ENCODE data around the gene PADI2.

The PADI2 gene

GRCh38 chr1:17119076-17119772 is at the start of gene PADI2:
PADI2 (minus strand) TSS chr1:17119451; CDS start chr1:17119371, 80 bp downstream.
- no peak for FAIRE-seq

- no peak for FAIRE-seq
Measured at GRCh38 chr1:17168091-17168876, 49.0 kb upstream of the PADI2 start.

DNA sequence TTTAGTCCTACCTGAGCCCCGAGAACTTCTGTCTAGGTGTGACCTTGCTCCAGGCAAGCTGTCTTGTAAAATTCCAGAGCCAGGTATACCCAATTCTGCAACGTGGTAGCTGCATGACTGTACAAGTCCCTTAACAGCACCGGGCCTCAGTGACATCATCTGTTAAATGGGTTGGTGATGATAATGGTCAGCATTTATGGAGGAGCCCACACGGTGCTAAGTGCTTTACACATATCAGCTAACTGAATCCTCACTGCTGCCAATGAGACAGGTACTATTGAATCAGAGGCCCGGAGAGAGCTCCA is 48.5 kb upstream of the PADI2 start:
- FAIRE-seq: no peak

- no peak for FAIRE-seq
Measured at GRCh38 chr1:17167041-17167785, 48.0 kb upstream of the PADI2 start.

DNA sequence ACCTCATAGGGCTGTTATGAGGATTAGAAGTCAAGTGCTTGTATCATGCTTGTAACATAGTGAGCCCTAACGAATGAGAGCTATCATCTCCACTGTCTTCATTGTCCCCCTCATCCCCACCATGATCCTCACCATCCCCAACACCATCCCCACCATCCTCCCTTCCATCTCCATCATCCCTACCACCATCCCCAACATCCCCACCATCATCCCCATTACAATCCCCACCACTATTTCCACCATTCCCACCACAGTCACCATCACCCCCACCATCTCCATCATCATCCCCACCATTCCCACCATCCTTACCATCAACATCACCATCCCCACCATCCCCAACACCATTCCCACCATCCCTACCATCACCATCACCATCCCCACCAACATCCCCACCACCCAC is 46.6 kb upstream of the PADI2 start:
- no peak for FAIRE-seq

DNA sequence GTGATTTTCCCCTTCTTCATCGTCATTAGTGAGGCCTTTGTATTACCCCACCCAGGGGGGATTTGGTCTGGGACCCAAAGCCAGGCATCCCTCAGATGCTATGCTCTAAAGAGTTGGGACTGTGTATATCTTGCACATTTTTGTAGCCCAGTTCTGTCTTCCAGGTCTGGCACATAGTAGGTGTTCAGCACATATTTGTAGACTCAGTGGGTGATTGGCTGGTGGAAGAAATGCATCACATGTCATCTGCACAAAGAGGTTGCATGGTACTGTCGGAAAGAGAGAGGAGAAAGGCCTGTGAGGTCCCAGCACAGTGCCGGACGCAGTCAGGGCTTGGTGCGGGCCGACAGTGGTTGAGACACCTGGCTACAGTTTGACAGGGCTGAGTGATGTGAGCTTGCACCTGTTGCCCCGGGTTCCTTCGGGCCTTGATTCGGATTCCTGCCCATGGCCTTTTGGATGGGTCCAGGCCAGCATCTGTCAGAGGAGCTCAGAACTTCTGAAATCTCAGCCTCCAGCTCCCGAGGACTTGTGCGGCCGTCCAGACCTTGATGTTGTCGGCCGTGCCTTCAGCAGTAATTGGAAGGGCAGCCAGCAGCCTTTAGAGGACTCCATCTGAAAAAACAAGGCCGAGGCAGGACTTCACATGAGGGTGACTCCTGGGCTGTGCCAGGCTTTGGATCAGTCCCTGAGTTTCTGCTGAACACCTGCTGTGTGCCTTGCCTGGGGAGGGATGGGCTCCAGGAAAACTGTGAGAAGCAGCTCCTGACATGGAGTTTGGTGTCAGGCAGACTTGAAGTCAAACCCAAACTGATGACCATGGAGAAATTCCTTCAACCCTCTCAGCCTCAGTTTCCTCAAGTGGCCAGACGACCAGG is 44.8 kb upstream of the PADI2 start:
- no peak for FAIRE-seq

DNA sequence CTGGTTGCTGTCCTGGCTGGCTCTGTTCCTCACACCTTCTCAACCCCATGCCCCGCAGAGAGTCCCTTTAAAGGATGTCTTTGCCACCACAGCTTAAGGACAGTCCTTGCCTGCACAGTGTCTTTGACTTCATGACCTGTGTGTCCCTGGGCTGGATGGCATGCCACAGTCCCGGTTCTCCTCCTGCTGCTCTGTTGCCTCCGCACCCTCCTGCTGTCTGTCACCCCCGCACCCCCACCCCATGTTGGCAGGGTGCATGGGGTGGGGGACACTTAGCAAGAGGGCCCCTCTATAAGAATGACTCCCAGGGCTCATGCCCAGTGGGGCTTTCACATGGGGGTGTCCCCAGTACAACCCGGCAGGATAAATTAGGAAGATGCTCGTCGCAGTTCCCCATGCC is 44.1 kb upstream of the PADI2 start:
- FAIRE-seq: no peak

- FAIRE-seq: no peak
Measured at GRCh38 chr1:17162941-17163340, 43.7 kb upstream of the PADI2 start.

- no peak for FAIRE-seq
Measured at GRCh38 chr1:17161926-17162800, 42.9 kb upstream of the PADI2 start.

DNA sequence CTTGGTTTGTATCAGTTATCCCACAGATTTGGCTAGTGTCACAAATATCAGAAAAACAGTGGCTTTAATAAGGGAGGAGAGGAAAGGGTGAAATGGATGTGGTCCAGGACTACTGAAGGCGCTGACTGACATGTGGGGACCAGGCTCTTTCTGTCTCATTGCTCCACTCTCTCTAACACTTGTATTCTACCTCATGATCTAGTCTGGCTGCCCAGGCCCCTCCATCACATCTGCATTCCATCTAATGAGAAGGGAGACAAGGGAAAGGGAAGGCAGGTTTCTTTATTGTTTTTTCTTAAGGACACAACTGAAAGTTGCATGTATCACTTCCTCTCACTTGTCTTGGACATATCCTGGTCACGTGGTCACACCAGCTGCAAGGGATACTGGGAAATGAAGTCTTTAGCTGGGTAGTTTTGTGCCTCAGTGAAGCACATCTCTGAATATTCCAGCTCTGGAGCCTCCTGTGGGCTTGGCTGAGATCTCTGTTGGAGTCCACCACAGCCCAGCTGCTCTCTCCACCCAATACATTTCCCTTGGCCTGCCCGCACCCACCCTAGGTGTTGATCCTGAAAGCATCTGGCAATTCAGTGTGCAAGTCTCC is 42.0 kb upstream of the PADI2 start:
- no peak for FAIRE-seq

GRCh38 chr1:17158961-17159360 is 39.7 kb upstream of the PADI2 start:
- FAIRE-seq: no peak

DNA sequence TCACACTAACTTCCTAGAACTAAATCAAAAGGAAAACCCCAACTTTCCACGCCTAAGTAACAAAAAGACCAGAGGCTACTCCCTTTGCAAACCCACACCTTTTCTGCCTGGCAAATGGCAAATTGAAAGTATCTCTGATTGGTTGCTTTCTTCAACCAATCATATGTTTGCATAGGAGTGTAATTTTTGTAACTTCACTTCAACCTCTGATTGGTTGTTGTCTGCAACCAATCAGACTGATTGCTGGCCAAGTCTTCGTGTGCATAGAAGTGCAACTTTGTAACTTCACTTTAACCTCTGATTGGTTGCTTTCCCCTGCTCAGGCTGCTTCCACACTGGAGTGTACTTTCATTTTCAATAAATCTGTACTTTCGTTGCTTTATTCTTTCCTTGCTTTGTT is 36.9 kb upstream of the PADI2 start:
- FAIRE-seq: no peak

GRCh38 chr1:17155257-17155920 is 36.1 kb upstream of the PADI2 start:
- FAIRE-seq: no peak

- no peak for FAIRE-seq
Measured at GRCh38 chr1:17149771-17150170, 30.5 kb upstream of the PADI2 start.

DNA sequence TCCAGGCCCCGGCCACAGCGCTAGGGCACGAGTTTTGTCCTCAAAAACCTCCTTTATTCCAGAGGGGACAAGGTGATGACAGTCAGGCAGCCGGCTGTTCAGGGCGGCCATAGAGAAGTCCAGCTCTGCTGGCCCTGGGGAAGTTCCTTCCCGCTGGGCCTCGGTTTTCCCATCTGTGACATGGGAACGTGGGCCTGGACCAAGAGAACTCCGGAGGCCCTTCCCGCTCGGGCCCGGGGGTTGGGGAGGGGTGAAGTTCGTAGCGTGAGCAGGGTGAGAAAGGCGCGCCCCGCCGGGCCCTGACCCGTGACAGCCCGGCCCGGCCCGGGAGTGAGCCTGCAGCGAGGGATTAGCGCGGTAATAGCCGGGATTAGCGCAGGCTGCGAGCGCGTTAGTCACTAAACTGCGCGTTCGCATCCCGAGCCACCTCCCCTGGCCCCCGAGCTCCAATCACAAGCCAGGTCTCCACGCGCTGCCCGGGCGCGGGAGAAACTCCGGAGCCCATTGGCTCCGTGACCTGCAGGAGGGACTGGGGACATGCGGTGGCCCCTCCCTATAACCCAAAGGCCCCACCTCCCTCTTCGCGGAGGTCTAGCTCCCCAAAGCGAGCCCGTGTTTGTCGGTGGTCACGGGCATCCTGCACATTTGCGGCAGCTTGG is 29.8 kb upstream of the PADI2 start:
- FAIRE-seq: no peak

GRCh38 chr1:17145648-17146047 is 26.4 kb upstream of the PADI2 start:
- FAIRE-seq: no peak

DNA sequence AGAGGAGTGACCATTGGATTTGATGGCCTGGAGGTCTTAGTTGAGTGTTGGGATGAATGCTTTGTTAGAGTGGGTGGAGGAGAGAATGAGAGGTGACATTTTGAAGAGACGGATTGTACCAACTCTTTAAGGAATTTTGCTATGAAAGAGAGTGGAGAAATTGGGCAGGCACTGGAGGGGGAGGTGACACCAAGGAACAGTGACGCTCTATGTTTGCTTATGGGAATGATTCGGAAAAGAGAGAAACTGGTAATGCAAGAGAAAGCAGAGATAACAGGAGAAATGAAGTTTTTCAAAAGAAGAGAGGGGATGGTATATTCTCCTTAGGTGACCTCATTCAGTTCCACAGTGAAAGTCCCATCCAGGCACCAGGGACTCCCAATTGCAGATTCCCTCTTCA is 24.5 kb upstream of the PADI2 start:
- no peak for FAIRE-seq

- no peak for FAIRE-seq
Measured at GRCh38 chr1:17141441-17142197, 22.4 kb upstream of the PADI2 start.

GRCh38 chr1:17140279-17140678 is 21.0 kb upstream of the PADI2 start:
- FAIRE-seq: no peak

GRCh38 chr1:17139637-17140036 is 20.4 kb upstream of the PADI2 start:
- FAIRE-seq: no peak
